MM.1S (cell line): ENCODE measurements around the gene MBD5.

Experiments
- DNase-seq: peaks from one replicate; pipeline ENCODE4 v3.0.0-alpha.2; 2015
- H2AFZ ChIP-seq: fragments of 300-600 bp; sonication (generic); 2 replicates; pipeline ENCODE4 v1.6.0; 2016; ENCODE audit warnings: antibody characterized with exemption, low read length
- H3F3A ChIP-seq: fragments of 300-600 bp; sonication (generic); 2 replicates; pipeline ENCODE4 v1.6.1; 2016; ENCODE audit warnings: mild to moderate bottlenecking, antibody characterized with exemption, low read length, moderate library complexity, mixed read lengths; ENCODE audit not compliant: insufficient read depth
- H3K27ac ChIP-seq: fragments of 300-600 bp; sonication (generic); 2 replicates; pipeline ENCODE4 v1.5.1; 2016; ENCODE audit warnings: mild to moderate bottlenecking, low read length
- H3K27me3 ChIP-seq: fragments of 300-600 bp; sonication (generic); replicated peaks from 2 replicates; pipeline ENCODE4 v1.6.0; 2016; ENCODE audit warnings: low read length; ENCODE audit not compliant: insufficient read depth
- H3K36me3 ChIP-seq: fragments of 300-600 bp; sonication (generic); replicated peaks from 2 replicates; pipeline ENCODE4 v1.6.1; 2016; ENCODE audit warnings: mild to moderate bottlenecking, low read length, mixed read lengths; ENCODE audit not compliant: insufficient read depth
- H3K4me1 ChIP-seq: fragments of 300-600 bp; sonication (generic); 2 replicates; pipeline ENCODE4 v1.6.1; 2016; ENCODE audit warnings: low read length, mixed read lengths
- H3K4me2 ChIP-seq: fragments of 300-600 bp; sonication (generic); 2 replicates; pipeline ENCODE4 v1.6.0; 2016; ENCODE audit warnings: low read depth, low read length
- H3K4me3 ChIP-seq: fragments of 300-600 bp; sonication (generic); 2 replicates; pipeline ENCODE4 v1.5.1; 2016; ENCODE audit warnings: low read length, mixed read lengths
- H3K79me2 ChIP-seq: fragments of 300-600 bp; sonication (generic); 2 replicates; pipeline ENCODE4 v1.6.1; 2016; ENCODE audit warnings: mixed run types, low read length, mixed read lengths
- H3K9ac ChIP-seq: fragments of 300-600 bp; sonication (generic); 2 replicates; pipeline ENCODE4 v1.6.1; 2016; ENCODE audit warnings: low read length, mixed read lengths
- H3K9me2 ChIP-seq: fragments of 300-600 bp; sonication (generic); replicated peaks from 2 replicates; pipeline ENCODE4 v1.6.1; 2016; ENCODE audit warnings: mild to moderate bottlenecking, low read length, mixed read lengths; ENCODE audit not compliant: insufficient read depth
- H3K9me3 ChIP-seq: fragments of 300-600 bp; sonication (generic); replicated peaks from 2 replicates; pipeline ENCODE4 v1.6.1; 2016; ENCODE audit warnings: mild to moderate bottlenecking, low read length, mixed read lengths; ENCODE audit not compliant: insufficient read depth
- H4K20me1 ChIP-seq: fragments of 300-600 bp; sonication (generic); 2 replicates; pipeline ENCODE4 v1.6.1; 2016; ENCODE audit warnings: mild to moderate bottlenecking, low read length, moderate library complexity, mixed read lengths; ENCODE audit not compliant: insufficient read depth
- CTCF ChIP-seq: fragments of 300-600 bp; sonication (generic); IDR thresholded peaks from 2 replicates; pipeline ENCODE4 v1.5.1; 2016; ENCODE audit warnings: antibody characterized with exemption, low read length, mixed read lengths
- EZH2 ChIP-seq: fragments of 300-600 bp; sonication (generic); optimal IDR thresholded peaks from 2 replicates; pipeline ENCODE3; 2017; ENCODE audit warnings: low read depth, mild to moderate bottlenecking, antibody characterized with exemption, low read length, mixed read lengths
- EZH2phosphoT487 ChIP-seq: fragments of 300-600 bp; sonication (generic); IDR thresholded peaks from 2 replicates; pipeline ENCODE4 v1.6.1; 2018; ENCODE audit warnings: antibody characterized with exemption, low read length

Gene MBD5

GRCh38 chr2:148450531-148450930 is 429.6 kb downstream of the MBD5 start:
- Histone ChIP-seq H3K27ac (no peak overlapping the region), H3K36me3 (no peaks in the 10 kb centered on the region), H3F3A (no peaks in the 10 kb centered on the region), H3K4me3 (no peak overlapping the region), H4K20me1 (no peaks in the 10 kb centered on the region), H3K9me3 (no peaks in the 10 kb centered on the region), H3K79me2 (no peaks in the 10 kb centered on the region), H3K27me3 (no peaks in the 10 kb centered on the region), H3K9ac (no peak overlapping the region), H2AFZ (no peak overlapping the region), H3K4me2 (no peak overlapping the region), H3K4me1 (no peaks in the 10 kb centered on the region), H3K9me2 (no peaks in the 10 kb centered on the region)
- no peak for TF ChIP-seq CTCF
- no peak for DNase-seq

- Histone ChIP-seq H3K27me3 (no peaks in the 10 kb centered on the region), H3K9ac (no peak overlapping the region), H3K9me3 (no peaks in the 10 kb centered on the region), H3K9me2 (no peaks in the 10 kb centered on the region), H4K20me1 (no peaks in the 10 kb centered on the region), H3K79me2 (no peaks in the 10 kb centered on the region), H3F3A (no peaks in the 10 kb centered on the region), H3K4me2 (no peak overlapping the region), H3K4me3 (no peak overlapping the region), H2AFZ (no peak overlapping the region), H3K4me1 (no peaks in the 10 kb centered on the region), H3K36me3 (no peaks in the 10 kb centered on the region), H3K27ac (no peak overlapping the region)
- no peak for DNase-seq
- TF ChIP-seq CTCF (no peak), EZH2 (no peak), EZH2phosphoT487 (no peak)
These were observed 430.2 kb downstream of the MBD5 start for GRCh38 chr2:148451046-148451445.

- TF ChIP-seq EZH2phosphoT487 (no peak), EZH2 (no peak), CTCF (no peak)
- Histone ChIP-seq H3K27ac (no peak overlapping the region), H4K20me1 (no peaks in the 10 kb centered on the region), H3K36me3 (no peaks in the 10 kb centered on the region), H2AFZ (no peak overlapping the region), H3K4me2 (no peak overlapping the region), H3K79me2 (no peaks in the 10 kb centered on the region), H3K4me1 (peaks cover 25% of the 10 kb centered on the region), H3K9me2 (no peaks in the 10 kb centered on the region), H3K9me3 (no peaks in the 10 kb centered on the region), H3K27me3 (no peaks in the 10 kb centered on the region), H3F3A (peaks cover 16% of the 10 kb centered on the region), H3K4me3 (no peak overlapping the region), H3K9ac (no peak overlapping the region)
- no peak for DNase-seq
These were observed 434.9 kb downstream of the MBD5 start for GRCh38 chr2:148455791-148456190.

- TF ChIP-seq EZH2phosphoT487 (no peak), CTCF (no peak), EZH2 (no peak)
- H3K4me2 ChIP-seq: no peak overlapping the region
- H2AFZ ChIP-seq: no peak overlapping the region
- H3K9me3 ChIP-seq: no peaks in the 10 kb centered on the region
- no peaks in the 10 kb centered on the region for H4K20me1 ChIP-seq
- peaks cover 26% of the 10 kb centered on the region for H3K4me1 ChIP-seq
- no peak overlapping the region for H3K9ac ChIP-seq
- peaks cover 16% of the 10 kb centered on the region for H3F3A ChIP-seq
- no peak overlapping the region for H3K4me3 ChIP-seq
- no peak overlapping the region for H3K27ac ChIP-seq
- H3K9me2 ChIP-seq: no peaks in the 10 kb centered on the region
- no peaks in the 10 kb centered on the region for H3K36me3 ChIP-seq
- H3K27me3 ChIP-seq: no peaks in the 10 kb centered on the region
- H3K79me2 ChIP-seq: no peaks in the 10 kb centered on the region
- DNase-seq: no peak
These were observed 437.3 kb downstream of the MBD5 start for GRCh38 chr2:148458171-148458570.
